C4-2B (cell line): Measurements from ENCODE around the gene ADGRB2.

Experiments used
- CTCF ChIP-seq: fragments of 450-650 bp; conservative IDR thresholded peaks from 2 replicates; pipeline ENCODE4 v1.5.1; 2017; ENCODE audit warnings: mild to moderate bottlenecking
- ZFX ChIP-seq: fragments of 450-650 bp; IDR thresholded peaks from 2 replicates; pipeline ENCODE4 v1.6.1; 2017

GRCh38 chr1:31793086-31793485, 28.9 kb upstream of the ADGRB2 start:
- no peak for TF ChIP-seq CTCF
- no peak for TF ChIP-seq ZFX
